ENCODE results near the gene MBOAT2.
A peak's percentile ranks its signal among the peaks of the same experiment; 100 is the strongest.

MBOAT2 gene

GRCh38 chr2:8858910-8859309 is 144.6 kb downstream of the MBOAT2 start:
- DNase-seq (ENCODE audit: low read depth in 2 of 2): no peak

GRCh38 chr2:8858264-8858663 is 145.2 kb downstream of the MBOAT2 start:
- DNase-seq (ENCODE audit: low read depth in 2 of 2): no peak

DNA sequence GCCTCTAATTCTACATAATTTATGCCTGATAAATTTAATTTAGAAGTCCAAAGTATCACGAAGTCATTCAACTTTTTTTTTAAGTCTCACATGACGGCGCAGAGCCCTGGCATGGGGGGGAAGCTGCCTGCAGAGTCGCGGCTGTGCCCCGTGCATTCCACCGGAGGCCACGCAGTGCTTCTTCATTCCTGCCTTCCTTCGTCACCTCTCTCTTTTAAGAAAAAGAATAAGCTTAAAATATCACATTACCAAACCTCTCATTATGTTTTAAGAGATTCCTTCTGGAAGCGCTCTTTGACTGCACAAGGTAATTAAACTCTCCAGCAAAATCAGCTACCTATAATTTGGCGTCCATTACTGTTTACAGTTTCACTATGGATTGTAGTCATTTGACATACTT is 145.8 kb downstream of the MBOAT2 start:
- DNase-seq (ENCODE audit: low read depth in 2 of 2): no peak

DNA sequence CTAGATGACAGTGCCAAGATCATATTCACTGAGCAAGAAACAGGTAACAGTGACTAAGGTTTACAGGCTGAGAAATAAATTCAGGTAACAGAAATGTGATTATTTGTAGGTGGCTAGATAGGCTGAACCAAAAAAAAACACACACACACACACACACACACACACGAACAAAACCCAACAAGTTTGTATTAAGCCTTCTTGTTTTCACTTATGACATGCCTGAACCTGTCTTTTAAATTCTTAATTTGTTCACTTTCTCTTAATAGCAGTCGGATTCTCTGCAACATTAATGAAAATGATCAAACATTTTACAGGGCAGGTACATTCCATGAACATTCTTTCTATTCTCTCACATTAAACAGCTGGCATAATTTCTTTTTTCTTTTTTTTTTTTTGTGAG is 147.3 kb downstream of the MBOAT2 start:
- DNase-seq (ENCODE audit: low read depth in 2 of 2): no peak

DNA sequence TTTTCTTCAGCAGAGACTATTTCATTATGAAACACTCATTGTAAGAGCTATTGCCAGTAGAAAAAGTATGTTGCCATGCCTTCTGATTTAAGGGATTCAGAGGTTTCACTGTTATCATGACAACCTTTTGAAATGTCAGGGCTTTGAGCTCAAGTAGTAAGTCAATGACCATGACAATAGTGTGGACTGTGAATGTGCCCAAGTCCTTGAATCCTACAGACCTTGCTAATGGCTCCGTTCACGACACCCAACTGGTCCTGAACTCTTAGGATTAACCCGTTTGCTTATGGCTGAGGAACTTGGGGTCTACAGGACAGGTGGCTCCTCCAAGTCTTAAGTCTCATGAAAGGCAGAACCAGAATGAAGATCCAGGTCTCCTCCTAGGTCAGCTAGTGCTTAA is 148.5 kb downstream of the MBOAT2 start:
- DNase-seq (ENCODE audit: low read depth in 2 of 2): no peak

DNA sequence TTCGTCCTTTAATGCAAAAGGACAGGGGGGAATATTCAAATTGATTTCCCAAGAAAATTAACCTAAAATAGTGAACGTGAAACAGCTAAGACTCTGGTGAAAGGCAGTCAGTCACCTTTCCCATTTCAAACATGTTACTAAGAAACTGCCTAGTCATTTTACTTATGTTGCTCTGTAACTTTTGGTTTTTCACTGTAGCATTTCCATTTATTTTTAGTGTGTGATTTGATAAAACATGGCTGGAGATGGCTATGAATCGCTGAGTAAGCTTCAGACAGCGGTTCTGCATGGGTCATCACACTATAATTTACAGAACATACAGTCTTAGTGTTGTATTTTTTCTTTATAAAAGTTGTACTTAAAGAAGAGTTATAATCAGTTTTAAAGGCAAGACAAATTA is 150.1 kb downstream of the MBOAT2 start:
- no peak for DNase-seq (ENCODE audit: low read depth in 2 of 2)

- DNase-seq (ENCODE audit: low read depth in 2 of 2): no peak
Measured at GRCh38 chr2:8851811-8852560, 151.5 kb downstream of the MBOAT2 start.

DNA sequence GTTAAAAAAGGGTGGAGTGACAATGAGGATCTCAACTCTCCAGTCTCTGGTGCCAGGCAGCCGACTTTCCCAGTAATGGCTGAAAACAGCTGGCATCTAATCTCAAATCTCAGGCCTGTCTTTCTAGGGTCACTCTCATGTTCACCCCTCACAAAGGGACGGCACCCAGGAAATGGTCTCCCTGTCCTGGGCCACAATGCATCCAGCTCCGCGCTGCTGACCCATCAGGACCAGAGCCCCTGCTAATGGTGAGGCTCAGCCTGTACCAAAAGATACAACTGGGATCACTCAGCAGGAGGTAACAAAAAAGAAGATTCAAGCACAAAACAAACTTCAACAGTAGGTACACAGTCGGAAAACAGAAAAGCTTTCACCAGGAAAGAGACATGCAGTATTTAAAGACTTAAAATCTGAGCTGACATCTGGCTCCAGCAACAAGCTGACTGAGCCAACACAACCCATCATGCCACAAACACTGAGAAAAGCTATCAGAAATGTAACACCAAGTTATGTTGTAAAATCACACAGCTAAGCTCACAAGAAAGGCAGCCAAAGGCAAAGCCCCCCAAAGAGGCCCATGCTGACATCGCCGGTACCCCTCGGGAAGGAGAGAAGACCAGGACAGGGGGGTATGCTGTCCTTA is 152.5 kb downstream of the MBOAT2 start:
- DNase-seq (ENCODE audit: low read depth in 2 of 2): no peak

DNA sequence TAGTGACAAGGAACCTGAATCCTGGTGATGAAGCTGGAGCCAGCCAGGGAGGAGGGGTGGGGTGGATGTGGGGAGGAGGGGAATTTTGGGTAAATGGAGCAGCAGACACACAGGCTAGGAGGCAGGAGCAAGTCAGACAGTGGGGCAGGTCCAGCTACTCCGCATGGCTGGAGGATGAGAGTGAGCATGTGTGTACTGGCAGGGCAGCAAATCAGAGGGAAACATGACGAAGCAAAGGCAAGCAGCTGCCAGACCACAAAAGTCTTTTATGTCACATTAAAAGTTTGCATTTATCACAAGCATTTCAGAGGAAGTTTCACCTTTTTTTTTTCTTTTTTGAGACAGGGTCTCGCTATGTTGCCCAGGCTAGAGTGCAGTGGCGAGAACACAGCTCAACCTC is 154.2 kb downstream of the MBOAT2 start:
- DNase-seq (ENCODE audit: low read depth in 2 of 2): no peak

GRCh38 chr2:8848328-8849100 is 155.0 kb downstream of the MBOAT2 start:
- DNase-seq (ENCODE audit: low read depth in 2 of 2): no peak

DNA sequence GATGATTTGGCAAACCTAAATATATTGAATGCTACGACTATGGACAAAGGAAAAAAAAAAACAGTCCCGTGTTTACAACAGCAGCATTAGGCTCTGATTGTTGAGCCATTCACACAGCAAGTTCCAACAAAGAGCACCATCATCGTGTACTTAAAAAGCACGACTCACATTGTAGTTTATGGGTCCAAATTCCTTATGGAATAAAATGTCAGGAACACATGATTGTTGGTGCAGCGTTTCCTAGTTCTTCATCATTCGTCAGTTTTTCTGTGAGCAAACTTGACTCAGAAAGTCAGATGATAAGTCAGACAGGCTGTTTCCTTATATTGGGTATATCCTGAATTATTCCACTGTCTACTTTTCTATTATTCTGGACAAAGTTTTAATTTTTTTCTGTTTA is 156.1 kb downstream of the MBOAT2 start:
- no peak for DNase-seq (ENCODE audit: low read depth in 2 of 2)

DNA sequence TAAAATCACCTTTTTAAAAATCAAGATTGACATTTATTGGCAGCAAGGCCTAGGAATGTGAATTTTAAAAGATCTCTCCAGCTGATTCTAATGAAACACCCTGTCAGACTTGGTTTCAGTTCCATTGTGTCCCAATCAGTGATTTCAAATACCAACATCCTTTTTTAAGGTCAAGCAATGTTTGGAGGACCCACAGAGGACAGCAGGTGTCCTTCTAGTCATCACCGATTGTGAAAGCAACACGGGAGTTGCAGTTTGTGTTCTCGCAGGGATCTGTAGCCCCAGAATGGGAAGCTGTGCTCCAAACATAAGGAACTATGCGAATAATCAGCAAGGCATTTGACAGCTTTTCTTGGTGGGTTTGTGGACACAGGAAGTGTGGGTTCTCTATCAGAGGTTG is 161.6 kb downstream of the MBOAT2 start:
- no peak for DNase-seq (ENCODE audit: low read depth in 2 of 2)

- no peak for DNase-seq (ENCODE audit: low read depth in 2 of 2)
Measured at GRCh38 chr2:8840475-8841091, 162.9 kb downstream of the MBOAT2 start.

GRCh38 chr2:8839189-8839965 is 164.1 kb downstream of the MBOAT2 start:
- DNase-seq (ENCODE audit: low read depth in 2 of 2): no peak

DNA sequence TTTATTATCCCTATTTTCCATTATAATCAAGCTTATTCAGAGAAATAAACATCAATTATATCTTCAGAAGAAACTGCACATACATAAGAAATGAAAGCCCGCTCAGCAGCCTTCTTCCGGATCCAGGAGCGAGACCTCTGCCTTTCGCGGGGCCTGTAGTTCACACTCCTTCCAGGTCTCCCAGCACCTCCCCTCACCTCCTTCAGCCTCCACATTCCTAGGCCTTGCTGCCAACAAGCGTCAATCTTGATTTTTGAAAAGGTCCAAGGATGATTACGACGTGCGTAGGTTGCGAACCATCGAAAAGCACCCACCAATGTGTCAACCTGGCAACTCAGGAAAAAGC is 165.7 kb downstream of the MBOAT2 start:
- no peak for DNase-seq (ENCODE audit: low read depth in 2 of 2)

DNA sequence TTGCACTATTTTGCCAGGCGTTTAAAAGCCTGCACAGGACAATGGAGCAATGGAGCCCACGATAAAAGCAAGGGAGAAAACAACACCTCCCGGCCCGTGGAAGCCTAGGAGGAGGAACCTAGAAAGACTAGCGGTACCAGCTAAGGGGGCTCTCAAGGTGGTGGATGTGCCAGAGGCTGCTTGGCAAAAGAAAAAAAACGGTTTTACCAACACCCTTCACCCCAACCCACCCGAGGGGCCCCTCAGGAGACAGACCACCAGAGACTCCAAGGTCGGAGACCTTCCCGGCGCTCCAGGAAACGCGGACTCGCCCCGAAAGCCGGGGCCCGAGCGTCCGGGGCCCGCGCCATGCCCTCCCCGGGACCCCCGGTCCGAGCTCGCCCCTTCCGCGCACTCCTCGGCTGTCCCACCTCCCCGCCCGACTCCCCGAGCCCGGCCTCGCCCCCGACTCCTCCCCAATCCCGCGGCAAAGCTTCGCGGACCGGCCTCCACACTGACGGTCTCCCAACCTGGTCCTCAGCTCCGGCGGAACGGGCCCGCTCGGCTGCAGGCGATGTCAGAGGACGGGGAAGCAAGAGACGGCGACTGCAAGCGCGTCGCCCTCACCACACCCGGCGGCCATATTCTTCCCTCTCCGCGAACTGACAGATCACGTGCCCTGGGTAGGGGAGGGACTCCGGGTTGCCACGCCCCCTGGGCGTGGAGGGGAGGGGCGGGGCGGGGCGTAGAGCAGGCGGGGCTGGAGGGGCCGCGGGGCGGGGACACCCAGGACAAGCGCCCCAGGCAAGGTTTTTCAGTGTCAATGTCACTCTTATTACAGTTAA is 166.3 kb downstream of the MBOAT2 start, which contains the start of gene KIDINS220:
Gene KIDINS220, minus strand, starts transcription at position 643 of the 824 bp plus-strand sequence. CDS start 10,520 bp downstream, outside the sequence.
- DNase-seq (ENCODE audit: low read depth in 2 of 2): peak; percentile 71 to 73

DNA sequence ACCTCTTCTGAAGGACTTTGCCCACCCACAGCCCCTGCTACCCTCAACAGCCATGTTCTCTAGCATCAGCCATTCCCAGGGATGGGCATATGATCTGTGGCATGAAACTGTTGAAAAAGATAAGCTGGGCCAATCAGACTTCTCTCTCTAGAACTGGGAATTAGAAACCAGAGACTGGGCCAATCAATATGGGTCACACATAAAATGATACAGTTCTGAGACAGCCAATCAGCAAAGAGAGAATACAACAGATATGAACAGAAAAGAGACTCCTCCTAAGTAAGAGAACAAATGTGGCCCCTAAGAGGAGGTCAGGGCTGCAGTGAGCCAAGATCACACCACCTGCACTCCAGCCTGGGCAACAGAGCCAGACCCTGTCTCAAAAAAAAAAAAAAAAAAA is 168.2 kb downstream of the MBOAT2 start:
- no peak for DNase-seq (ENCODE audit: low read depth in 2 of 2)

DNA sequence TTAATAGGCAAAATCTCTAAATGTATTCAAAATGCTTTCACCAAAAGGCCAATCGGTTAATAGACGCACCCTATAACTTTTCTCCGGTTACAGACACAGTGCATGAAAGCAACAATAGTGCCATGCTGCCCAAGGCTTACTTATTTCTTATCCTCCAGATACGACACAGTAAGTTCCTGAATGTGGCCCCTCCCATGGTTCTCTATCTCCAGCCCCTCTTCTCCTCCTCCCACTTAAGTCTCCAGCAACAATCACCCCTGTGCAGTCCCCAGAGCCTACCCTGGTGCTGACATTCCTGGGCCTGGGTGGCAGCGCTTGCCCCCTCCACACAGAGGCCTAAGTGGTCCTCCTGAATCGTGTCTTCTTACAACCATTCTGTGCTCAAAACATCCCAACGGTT is 169.6 kb downstream of the MBOAT2 start:
- no peak for DNase-seq (ENCODE audit: low read depth in 2 of 2)

GRCh38 chr2:8831516-8831915 is 172.0 kb downstream of the MBOAT2 start:
- DNase-seq (ENCODE audit: low read depth in 2 of 2): no peak

- DNase-seq (ENCODE audit: low read depth in 2 of 2): no peak
Measured at GRCh38 chr2:8827729-8828128, 175.8 kb downstream of the MBOAT2 start.

DNA sequence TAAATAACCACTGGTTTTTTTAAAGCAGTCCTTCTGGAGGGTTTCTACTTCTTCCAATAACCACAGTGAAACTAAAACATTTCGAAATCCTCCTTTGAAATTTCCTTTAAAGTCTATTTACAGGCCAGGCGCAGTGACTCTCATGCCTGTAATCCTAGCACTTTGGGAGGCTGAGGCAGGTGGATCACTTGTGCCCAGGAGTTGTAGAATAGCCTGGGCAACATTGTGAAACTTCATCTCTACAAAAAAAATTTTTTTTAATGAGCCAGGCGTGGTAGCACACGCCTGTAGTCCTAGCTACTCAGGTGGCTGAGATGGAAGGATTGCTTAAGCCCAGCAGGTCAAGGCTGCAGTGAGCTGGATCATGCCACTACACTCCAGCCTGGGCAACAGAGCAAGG is 181.3 kb downstream of the MBOAT2 start:
- DNase-seq (ENCODE audit: low read depth in 2 of 2): no peak

All from activated CD8-positive, alpha-beta memory T cell treated with anti-CD3 and anti-CD28 coated beads for 4 hours (primary cell).